ENCODE results near the gene SPNS1. TPM values are rescaled to one million over a fixed set of nuclear protein-coding genes. Genes with fewer than 3 reads are reported as not detected.
"Not testable (repeated sequence)": the region's sequence is repeated elsewhere in the genome, so short reads cannot be mapped to it uniquely, and the experiment has no call there.

Gene SPNS1
- total and polyA plus RNA-seq, 2 of the 8 experiments (the other 6 are each of a cell fraction or from before 2014, with no cell fraction given) = 48.8 to 66.9 TPM

- not testable (repeated sequence) for H4K8ac ChIP-seq (ENCODE audit: extremely low read depth, insufficient read depth, low read length); H2BK20ac ChIP-seq (ENCODE audit: low read length); H3K9ac ChIP-seq (replicated peaks in 1 of 4; ENCODE audit: extremely low read depth in 1 of 4, low read depth in 3 of 4, low read length in 3 of 4); H3K4me3 ChIP-seq (ENCODE audit: extremely low read depth in 1 of 4, insufficient read depth in 2 of 4, low read depth in 3 of 4, low read length in 4 of 4); H3K27me3 ChIP-seq (replicated peaks in 1 of 4; ENCODE audit: control insufficient read depth in 3 of 4, extremely low read depth in 1 of 4, insufficient read depth in 3 of 4, low read length in 3 of 4); H3K79me2 ChIP-seq (ENCODE audit: control insufficient read depth in 1 of 2, insufficient read depth in 2 of 2, low read length in 2 of 2); FAIRE-seq; H4K20me1 ChIP-seq (replicated peaks in 1 of 2; ENCODE audit: control insufficient read depth in 1 of 2, insufficient read depth in 2 of 2, low read length in 2 of 2); H3K23me2 ChIP-seq (ENCODE audit: low read depth, low read length); DNase-seq (ENCODE audit: low read depth in 1 of 2, low spot score in 2 of 2); H2AK5ac ChIP-seq (ENCODE audit: low read depth, low read length); H3K4me1 ChIP-seq (replicated peaks in 1 of 4; ENCODE audit: control insufficient read depth in 3 of 4, insufficient read depth in 4 of 4, low read length in 3 of 4); H3K4me2 ChIP-seq (ENCODE audit: insufficient read depth in 1 of 2, low read depth in 2 of 2, low read length in 2 of 2); H3K27ac ChIP-seq (ENCODE audit: low read depth, low read length); H2BK12ac ChIP-seq (ENCODE audit: low read depth, low read length); H4K91ac ChIP-seq (replicated peaks; ENCODE audit: insufficient read length, low read length); H3K36me3 ChIP-seq (ENCODE audit: control insufficient read depth in 2 of 4, insufficient read depth in 4 of 4, low read length in 3 of 4); H3K56ac ChIP-seq (replicated peaks; ENCODE audit: insufficient read length, low read depth, low read length); H2BK5ac ChIP-seq (ENCODE audit: low read depth, low read length); H3K14ac ChIP-seq (ENCODE audit: insufficient read length); H3K9me3 ChIP-seq (ENCODE audit: insufficient read depth in 2 of 2, low read depth in 1 of 2, low read length in 1 of 2); H3K79me1 ChIP-seq (ENCODE audit: low read depth, low read length); H3K18ac ChIP-seq (ENCODE audit: extremely low read depth, low read length); H4K5ac ChIP-seq (ENCODE audit: insufficient read length, low read depth, low read length); H3K23ac ChIP-seq (ENCODE audit: insufficient read length); H2BK120ac ChIP-seq (replicated peaks; ENCODE audit: low read depth, low read length); H2BK15ac ChIP-seq (ENCODE audit: low read length); H3K4ac ChIP-seq (replicated peaks; ENCODE audit: insufficient read length, low read depth, low read length); H2AFZ ChIP-seq (ENCODE audit: low read length)
- CTCF ChIA-PET (ENCODE audit: partially characterized antibody) = interaction anchor here (2.1 to 3.3 kb wide), 2 partner anchors 8 to 11 kb away, joined by 13 to 14 read pairs; no protein-coding TSS in a partner anchor
- WGBS, 2 experiments (ENCODE audit: extremely low coverage in 1 of 2, insufficient coverage in 1 of 2, insufficient read length in 1 of 2, insufficient replicate concordance in 2 of 2, low coverage in 1 of 2, low lambda C conversion rate in 2 of 2, missing lambda C conversion rate in 1 of 2) = 79% methylated on average over 2 of the region's 2 CpGs; no CpG with 5 or more reads in 1 of the 2 experiments
- POLR2A ChIA-PET (ENCODE audit: partially characterized antibody) = interaction anchor here (0.5 kb wide), 1 partner anchor 99 kb away, joined by 3 read pairs; no protein-coding TSS in a partner anchor
These were observed 4.9 kb upstream of the SPNS1 start for GRCh38 chr16:28969696-28970095.

All from H1 (cell line).